ENCODE measurements around the gene RAB6A. TPM values are rescaled to one million over a fixed set of nuclear protein-coding genes. Genes with fewer than 3 reads are reported as not detected.
A peak's percentile ranks its signal among the peaks of the same experiment; 100 is the strongest.

Gene RAB6A
- total and polyA plus RNA-seq, 2 donors (not counting 3 experiments of a cell fraction or from before 2014, with no cell fraction given): 45.0 to 130 TPM

DNA sequence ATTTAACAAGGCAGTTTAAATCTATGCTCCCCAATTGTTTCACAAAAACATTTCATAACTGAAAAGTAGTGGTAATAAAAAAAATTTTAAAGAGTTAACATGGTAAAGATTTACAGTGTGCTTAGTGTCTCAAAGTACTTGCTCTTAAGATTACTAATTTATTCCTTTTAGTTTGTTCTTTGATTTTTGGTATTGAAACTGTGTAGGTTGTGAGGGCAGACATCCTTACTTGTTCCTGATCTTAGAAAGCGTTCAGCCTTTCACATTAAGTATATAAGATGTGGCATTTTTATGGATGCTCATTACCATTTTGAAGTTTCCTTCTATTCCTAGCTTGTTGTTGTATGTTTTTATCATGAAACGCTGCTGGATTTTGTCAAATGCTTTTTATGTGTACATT lies 32.9 kb downstream of the RAB6A start:
- no peak for DNase-seq (ENCODE audit: low read depth, low spot score)
- H2AFZ ChIP-seq (ENCODE audit: low read depth, low read length): no peak overlapping the region
- no peak overlapping the region for H3K9ac ChIP-seq (replicated peaks; ENCODE audit: extremely low read depth, insufficient read depth, low read length)
- CTCF ChIA-PET: interaction anchor here (1.2 kb wide), 1 partner anchor 10 kb away, joined by 3 read pairs; no protein-coding TSS in a partner anchor
- TSS peak; percentile 6 for BruUV-seq (replicated peaks)
- H3K4me2 ChIP-seq (ENCODE audit: insufficient read depth, low read length): no peak overlapping the region
- peaks cover 67% of the 10 kb centered on the region for H3K79me2 ChIP-seq (ENCODE audit: control insufficient read depth, insufficient read depth, low read length)
- no peak for FAIRE-seq
- H3K4me1 ChIP-seq (ENCODE audit: control insufficient read depth, extremely low read depth, insufficient read depth, low read length): no peaks in the 10 kb centered on the region
- H4K20me1 ChIP-seq (replicated peaks; ENCODE audit: control insufficient read depth, extremely low read depth, insufficient read depth, low read length): peaks cover 4% of the 10 kb centered on the region
- no peak overlapping the region for H3K27ac ChIP-seq (ENCODE audit: insufficient read depth, low read depth, low read length)
- POLR2A ChIA-PET: no interaction called here
- H3K9me1 ChIP-seq (replicated peaks; ENCODE audit: control insufficient read depth, extremely low read depth, insufficient read depth, low read length): no peaks in the 10 kb centered on the region
- no peak for TF ChIP-seq FOS (IDR thresholded peaks at IDR 0.05; ENCODE audit: borderline replicate concordance, insufficient read depth, low read length)
- TF ChIP-seq, protein P1, sequence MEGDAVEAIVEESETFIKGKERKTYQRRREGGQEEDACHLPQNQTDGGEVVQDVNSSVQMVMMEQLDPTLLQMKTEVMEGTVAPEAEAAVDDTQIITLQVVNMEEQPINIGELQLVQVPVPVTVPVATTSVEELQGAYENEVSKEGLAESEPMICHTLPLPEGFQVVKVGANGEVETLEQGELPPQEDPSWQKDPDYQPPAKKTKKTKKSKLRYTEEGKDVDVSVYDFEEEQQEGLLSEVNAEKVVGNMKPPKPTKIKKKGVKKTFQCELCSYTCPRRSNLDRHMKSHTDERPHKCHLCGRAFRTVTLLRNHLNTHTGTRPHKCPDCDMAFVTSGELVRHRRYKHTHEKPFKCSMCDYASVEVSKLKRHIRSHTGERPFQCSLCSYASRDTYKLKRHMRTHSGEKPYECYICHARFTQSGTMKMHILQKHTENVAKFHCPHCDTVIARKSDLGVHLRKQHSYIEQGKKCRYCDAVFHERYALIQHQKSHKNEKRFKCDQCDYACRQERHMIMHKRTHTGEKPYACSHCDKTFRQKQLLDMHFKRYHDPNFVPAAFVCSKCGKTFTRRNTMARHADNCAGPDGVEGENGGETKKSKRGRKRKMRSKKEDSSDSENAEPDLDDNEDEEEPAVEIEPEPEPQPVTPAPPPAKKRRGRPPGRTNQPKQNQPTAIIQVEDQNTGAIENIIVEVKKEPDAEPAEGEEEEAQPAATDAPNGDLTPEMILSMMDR (IDR thresholded peaks at IDR 0.05; ENCODE audit: extremely low read depth in 1 of 2, insufficient read depth in 1 of 2, low read depth in 1 of 2, low read length in 2 of 2): no peak
- no peak for TF ChIP-seq MYC (IDR thresholded peaks at IDR 0.05; ENCODE audit: low read depth, low read length)
- no peak for TF ChIP-seq EZH2 (IDR thresholded peaks at IDR 0.05; ENCODE audit: borderline replicate concordance, low read depth, low read length, severe bottlenecking)
- no peak for TF ChIP-seq POLR2AphosphoS5 (IDR thresholded peaks at IDR 0.05; ENCODE audit: insufficient read depth, low read depth, low read length)
- TF ChIP-seq POLR2A (IDR thresholded peaks at IDR 0.05; ENCODE audit: low read depth, low read length): no peak
- no peak for TF ChIP-seq GATA2 (IDR thresholded peaks at IDR 0.05; ENCODE audit: insufficient read depth, insufficient read length, low read depth, low read length)
- TF ChIP-seq JUN (IDR thresholded peaks at IDR 0.05; ENCODE audit: borderline replicate concordance, insufficient read depth, insufficient read length, low read depth): no peak
- no peak for TF ChIP-seq MAX (IDR thresholded peaks at IDR 0.05; ENCODE audit: insufficient read depth, insufficient read length)
- no peaks in the 10 kb centered on the region for H3K27me3 ChIP-seq (ENCODE audit: control insufficient read depth in 2 of 2, insufficient read depth in 2 of 2, low read length in 2 of 2)
- no peaks in the 10 kb centered on the region for H3K9me3 ChIP-seq (replicated peaks; ENCODE audit: control insufficient read depth, insufficient read depth, low read length)
- intact Hi-C loops (cut with micrococcal nuclease) (no loop called here), dilution Hi-C loops (cut with MboI; ENCODE audit: extremely low pct_ligation_motif_present, low sequenced_read_pairs) (no loop called here)
- no peak overlapping the region for H3K4me3 ChIP-seq (replicated peaks in 1 of 3; ENCODE audit: insufficient read depth in 1 of 3, low read depth in 1 of 3, low read length in 3 of 3)
- peaks cover 3 to 5% of the 10 kb centered on the region in 2 experiments for H3K36me3 ChIP-seq (ENCODE audit: control insufficient read depth in 2 of 2, extremely low read depth in 1 of 2, insufficient read depth in 2 of 2, low read length in 2 of 2)
